HepG2 (cell line): Measurements from ENCODE around the gene THRSP.

Source experiments
- CREM ChIP-seq, 2 experiments: sonication (generic) in 1 of 2; formaldehyde crosslinking in 1 of 2; IDR thresholded peaks; 2 replicates each; pipeline versions ENCODE4 v1.4.0 to v1.6.1; 2016 to 2020; ENCODE audit warnings: antibody characterized with exemption in 1 of 2, mild to moderate bottlenecking in 1 of 2, missing genetic modification reagents in 1 of 2
- TCF12 ChIP-seq, 2 experiments: fragments of 450-650 bp in 1 of 2; sonication (generic) in 1 of 2; formaldehyde crosslinking in 1 of 2; IDR thresholded peaks; 2 replicates each; pipeline versions ENCODE4 v1.6.1 to v1.8.0; 2017 to 2022; ENCODE audit warnings: antibody characterized with exemption in 1 of 2, mild to moderate bottlenecking in 1 of 2, missing genetic modification reagents in 1 of 2, moderate library complexity in 1 of 2
- TF ChIP-seq, protein P1 (sequence below): sonication (generic); formaldehyde crosslinking; IDR thresholded peaks from 2 replicates; pipeline ENCODE4 v1.5.0; 2020; ENCODE audit warnings: mild to moderate bottlenecking, missing genetic modification reagents, moderate library complexity

DNA sequence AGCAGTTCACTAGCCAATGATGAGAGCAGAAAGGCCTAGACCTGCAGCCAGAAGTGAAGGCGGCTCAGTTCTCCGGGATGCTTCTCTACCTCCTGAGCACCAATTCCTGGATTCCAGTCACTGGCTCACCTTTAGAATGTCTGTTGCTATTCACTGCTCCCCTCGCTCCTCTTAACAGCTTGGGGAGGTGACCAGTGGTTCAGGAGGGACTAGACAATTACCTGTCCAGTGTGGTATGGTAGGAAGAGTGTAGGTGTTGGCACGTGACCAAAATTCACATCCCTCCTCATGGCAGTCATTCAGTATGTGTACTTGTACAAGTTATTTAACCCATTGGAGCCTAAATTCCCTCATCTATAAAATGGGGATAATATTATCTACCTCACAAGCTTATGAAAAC is 4.0 kb downstream of the THRSP start:
- TF ChIP-seq, protein P1, sequence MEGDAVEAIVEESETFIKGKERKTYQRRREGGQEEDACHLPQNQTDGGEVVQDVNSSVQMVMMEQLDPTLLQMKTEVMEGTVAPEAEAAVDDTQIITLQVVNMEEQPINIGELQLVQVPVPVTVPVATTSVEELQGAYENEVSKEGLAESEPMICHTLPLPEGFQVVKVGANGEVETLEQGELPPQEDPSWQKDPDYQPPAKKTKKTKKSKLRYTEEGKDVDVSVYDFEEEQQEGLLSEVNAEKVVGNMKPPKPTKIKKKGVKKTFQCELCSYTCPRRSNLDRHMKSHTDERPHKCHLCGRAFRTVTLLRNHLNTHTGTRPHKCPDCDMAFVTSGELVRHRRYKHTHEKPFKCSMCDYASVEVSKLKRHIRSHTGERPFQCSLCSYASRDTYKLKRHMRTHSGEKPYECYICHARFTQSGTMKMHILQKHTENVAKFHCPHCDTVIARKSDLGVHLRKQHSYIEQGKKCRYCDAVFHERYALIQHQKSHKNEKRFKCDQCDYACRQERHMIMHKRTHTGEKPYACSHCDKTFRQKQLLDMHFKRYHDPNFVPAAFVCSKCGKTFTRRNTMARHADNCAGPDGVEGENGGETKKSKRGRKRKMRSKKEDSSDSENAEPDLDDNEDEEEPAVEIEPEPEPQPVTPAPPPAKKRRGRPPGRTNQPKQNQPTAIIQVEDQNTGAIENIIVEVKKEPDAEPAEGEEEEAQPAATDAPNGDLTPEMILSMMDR (CRISPR knock-in tag) = no peak
- no peak for TF ChIP-seq CREM (IDR thresholded peaks at IDR 0.05)
- TF ChIP-seq CREM (CRISPR knock-in tag; IDR thresholded peaks at IDR 0.05) = no peak
- no peak for TF ChIP-seq TCF12 (IDR thresholded peaks at IDR 0.05)
- no peak for TF ChIP-seq TCF12 (CRISPR knock-in tag; IDR thresholded peaks at IDR 0.05)
